NCI-H345 treated with DMSO at 0.1 percent for 48 hours (cell line): ENCODE measurements around the gene TPD52L2.
"Not testable (repeated sequence)": the region's sequence is repeated elsewhere in the genome, so short reads cannot be mapped to it uniquely, and the experiment has no call there.

Source experiments
- DNase-seq: peaks from one replicate; lab custom pipeline; 2025; ENCODE audit not compliant: unreplicated experiment; lab: John Stamatoyannopoulos, UW

The TPD52L2 gene

DNA sequence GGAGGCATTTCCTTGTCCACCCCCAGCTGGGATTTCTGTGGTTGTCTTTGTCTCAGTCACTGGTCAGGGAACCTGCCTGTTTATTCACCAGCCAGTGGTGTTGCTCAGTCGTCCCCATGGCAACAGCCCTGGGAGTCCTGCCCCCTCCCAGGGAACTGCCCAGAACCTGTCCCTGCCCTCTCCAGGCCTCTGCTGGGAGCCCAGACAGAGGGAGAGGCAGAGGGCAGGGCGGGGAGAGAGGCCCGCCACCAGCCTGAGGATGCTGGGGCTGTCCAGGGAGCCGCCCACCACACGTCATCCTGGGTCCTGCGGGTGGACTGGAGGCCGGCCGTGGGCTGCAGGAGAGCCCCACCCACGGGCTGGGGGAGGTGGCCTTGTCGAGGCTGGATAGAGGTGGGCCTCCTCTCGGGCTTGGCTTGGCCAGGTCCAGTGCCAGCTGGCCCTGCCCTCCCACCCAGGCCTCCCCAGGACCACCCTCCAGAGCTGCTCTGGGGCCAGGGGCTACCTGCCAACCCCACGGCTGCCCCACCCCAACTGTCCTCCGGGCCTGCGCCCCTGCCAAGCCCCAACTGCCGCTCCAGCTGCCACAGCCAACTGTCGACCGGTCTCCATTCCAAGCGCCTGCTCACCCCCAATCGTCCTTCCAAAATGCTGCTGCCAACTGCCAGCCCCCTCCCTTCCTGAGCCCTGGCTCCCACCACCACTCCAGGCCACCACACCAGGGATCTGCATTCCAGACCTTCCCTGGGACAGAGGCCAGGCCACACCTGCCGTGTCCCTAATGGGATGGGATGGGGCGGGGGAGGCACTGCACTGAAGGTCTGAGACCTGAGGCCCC, 29.8 kb upstream of the TPD52L2 start:
- DNase-seq, result no peak

DNA sequence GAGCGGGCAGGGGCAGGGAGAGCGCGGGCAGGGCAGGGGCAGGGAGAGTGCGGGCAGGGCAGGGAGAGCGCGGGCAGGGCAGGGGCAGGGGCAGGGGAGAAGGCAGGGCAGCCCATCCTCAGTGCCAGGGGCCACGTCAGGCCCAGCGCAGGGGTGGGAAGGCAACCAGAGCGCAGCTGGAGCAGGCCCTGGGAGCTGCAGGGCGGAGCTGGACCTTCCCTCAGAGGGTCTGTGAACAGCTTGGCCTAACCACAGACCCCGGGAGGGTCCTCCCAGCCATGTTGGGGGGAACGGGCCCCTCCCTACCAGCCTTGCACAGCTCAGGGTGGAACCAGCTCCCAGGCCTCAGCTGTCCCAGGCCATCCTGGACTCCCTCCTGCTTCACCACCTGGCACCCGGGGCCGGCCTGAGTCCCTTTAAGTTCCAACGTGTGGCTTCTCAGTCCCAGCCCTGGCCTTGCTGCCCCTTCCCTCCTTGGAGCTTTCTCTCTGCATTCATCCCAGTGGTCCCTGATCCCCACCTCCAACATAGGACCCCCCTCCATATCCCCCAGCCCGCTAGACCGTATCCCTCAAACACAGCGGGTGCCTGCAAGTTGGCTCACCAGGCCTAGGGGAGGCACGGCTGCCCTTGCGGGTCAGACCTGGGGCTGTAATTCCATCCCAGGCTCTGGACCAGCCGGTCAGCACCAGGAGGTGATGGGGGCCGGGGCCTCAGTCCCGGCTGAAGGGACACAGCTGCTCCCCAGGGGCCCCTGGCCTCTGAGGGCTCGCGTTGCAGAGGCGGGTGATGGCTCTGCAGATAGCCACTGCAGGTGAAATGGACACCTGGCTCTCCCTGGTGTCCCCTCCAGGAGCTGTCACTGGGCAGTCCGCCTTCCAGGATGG, 28.4 kb upstream of the TPD52L2 start:
- DNase-seq, result no peak

DNA sequence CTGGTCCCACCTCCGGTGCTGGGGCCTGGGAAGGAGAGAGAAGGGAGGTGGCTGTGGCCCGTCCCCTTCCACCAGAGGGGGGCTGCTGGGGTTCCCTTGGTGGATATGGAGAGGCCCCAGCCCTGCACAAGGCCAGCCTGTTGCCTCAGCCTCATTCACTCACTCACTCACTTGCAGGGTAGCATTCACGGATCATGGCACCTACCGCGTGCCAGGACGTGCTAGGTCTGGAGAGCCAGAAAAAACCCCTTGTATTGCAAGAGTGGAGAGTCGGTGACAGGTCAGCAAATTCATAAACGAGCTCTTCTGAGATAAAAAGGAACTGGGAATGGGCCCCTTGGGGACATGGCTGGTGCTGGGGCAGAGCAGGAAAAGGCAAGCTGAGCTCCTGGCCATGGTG, 27.6 kb upstream of the TPD52L2 start:
- DNase-seq, result no peak

DNA sequence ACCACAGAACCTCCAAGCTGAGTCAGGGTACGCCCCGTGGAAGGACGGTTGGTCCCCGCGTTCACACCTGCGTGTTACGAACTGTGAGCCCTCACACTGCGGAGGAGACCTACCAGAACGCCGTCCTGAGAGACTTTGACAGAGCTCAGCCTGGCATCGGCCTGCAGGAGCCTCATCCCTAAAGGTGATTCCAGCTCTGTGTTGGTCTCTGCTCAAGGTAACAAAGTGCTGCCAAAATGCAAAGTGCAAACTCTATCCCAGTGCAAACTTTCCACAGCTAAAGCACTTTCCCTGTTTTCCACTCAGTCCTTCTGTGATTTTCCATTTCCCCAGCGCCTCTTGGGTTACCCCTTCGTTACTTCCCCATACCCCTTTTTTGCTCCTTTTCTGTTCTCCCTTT, 25.4 kb upstream of the TPD52L2 start:
- no peak for DNase-seq

DNA sequence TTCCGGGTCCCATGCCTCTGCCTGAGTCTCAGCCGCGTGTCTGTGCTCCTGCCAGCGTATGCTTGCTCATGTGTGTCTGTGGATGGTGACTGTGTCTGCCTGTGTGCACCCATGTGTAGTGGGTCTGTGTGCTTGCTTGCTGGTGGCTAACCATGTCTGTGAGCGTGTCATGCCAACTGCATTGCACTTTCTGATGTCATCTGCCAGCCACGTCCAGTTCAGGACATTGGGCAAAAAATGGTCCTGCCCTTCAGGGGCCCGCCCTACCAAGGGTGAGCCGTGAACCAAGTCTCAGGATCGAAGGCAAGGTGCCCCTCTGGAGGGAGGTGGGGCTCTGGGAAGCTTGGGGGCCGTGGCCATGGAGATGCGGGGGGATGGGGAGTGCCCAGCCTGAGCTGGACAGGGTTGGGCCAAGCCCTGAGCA, 24.7 kb upstream of the TPD52L2 start:
- no peak for DNase-seq

DNA sequence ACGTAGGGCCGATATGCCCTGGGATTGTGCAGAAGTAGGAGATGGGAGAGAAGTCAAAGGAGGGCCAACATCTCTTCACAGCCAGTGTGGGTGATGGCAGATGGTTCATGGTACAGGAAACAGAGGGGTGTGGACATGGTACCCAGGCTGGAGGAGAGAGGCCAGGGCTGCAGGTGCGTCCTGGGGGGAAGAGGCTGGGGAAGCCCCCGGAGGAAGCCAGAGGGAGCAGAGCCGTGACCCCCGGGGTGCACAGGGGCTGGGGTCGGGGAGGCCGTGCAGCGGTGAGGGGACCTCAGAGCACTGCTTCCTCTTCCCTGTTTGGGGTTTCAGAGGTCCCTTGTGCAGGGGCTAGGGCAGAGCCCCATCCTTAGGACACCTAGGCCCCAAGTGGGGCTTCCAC, 22.8 kb upstream of the TPD52L2 start:
- no peak for DNase-seq

DNA sequence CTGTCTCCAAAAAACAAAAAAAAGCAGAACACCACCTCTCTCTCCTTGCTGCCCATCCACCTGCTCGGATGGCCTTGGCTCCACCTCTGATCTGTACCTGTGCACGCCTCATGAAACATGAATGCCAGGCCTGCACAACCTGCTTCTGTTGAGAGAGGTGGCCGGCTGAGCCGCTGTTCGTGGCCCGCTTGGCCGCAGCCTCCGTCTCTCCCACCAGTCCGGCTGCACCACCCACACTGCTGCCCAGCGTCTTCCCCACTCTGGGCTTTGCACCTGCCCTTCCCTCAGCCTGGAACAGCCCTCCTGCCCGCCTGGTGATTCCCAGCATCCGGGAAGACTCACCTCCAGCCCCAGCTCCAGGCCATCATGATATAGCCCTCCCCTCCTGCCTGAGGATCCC, 21.8 kb upstream of the TPD52L2 start:
- DNase-seq, result no peak

DNA sequence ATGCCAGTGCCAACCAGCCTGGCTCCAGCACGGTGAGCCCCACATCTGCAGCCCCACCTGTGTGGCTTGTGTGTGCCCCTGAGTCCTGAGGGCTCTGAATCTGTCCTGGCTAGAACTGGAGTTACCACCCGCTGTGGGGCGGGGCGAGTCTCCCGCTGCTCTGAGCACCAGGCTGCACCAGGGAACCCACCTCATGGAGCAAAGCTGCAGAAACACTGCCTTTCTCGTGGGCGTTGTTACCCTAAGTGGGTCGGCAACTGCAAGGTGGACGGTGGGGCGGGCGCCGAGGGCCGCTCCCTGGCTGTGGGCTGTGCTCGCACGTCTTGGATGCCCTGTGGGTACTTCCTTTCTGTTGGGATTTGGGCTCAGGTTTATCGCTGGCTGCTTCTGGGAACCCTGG, 21.3 kb upstream of the TPD52L2 start:
- DNase-seq, result peak; percentile 22

DNA sequence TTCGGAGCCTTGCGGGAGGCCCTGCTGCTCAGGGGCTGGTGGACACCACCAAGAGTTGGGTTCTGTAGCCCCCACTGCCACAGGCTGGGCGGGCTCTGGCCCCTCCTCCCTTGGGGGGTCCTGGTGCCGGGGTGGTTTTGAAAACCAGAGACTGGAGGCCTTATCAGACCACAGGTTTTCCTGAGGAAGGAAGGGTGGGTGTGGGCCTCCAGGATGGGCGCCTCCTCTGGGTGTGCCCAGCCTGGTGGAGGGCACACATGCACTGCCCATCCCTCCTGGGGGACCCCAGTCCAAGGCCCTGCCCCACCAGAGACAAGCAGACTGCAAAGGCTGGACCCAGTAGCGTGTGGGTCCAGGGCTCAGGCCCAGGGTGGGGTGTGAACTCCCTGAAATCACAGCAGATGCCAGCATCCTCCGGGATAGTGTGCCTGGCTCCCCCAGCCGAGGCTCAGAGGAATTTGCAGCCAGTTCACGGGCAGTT, 20.5 kb upstream of the TPD52L2 start:
- DNase-seq, result no peak

DNA sequence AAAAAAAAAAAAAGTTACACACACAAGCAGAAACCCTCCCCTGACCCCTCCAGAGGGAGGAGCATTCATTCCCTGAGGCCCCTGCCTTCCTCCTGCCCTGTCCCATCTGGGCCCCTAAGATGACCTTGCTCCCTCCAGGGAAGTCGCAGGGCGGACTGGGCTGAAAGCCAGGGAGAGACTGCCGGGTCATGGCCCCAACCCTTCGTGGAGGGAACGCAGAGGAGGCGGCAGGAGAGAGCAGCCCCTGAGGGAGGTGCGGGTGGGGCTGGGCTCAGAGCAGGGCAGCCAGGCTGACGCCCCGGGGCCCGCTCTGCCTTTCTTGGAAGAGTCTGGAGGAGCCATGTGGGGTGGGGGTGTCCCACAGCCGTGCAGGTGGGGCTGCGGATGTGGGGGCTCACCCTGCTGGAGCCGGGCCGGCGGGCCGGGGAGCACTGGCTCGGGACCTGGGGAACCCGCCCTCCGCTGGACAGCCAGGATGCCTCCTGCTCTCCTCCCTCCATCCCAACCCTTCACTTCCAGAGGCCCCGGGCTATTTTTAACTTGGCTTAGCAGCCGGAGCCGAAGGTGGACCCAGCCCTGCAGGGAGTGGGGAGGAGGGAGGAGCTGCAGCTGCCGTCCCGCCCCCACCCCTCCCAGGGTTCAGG, 18.8 kb upstream of the TPD52L2 start:
- DNase-seq, result no peak

DNA sequence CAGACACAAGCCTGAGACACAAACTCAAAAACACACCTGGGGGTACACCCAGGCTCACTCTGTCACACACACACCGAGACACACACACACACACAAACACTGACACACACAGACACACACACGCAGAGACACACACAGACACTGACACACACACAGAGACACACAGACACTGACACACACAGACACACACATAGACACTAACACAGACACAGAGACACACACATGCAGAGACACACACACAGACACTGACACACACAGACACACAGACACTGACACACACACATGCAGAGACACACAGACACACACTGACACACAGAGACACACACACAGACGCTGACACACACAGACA, 18.2 kb upstream of the TPD52L2 start:
- no peak for DNase-seq

DNA sequence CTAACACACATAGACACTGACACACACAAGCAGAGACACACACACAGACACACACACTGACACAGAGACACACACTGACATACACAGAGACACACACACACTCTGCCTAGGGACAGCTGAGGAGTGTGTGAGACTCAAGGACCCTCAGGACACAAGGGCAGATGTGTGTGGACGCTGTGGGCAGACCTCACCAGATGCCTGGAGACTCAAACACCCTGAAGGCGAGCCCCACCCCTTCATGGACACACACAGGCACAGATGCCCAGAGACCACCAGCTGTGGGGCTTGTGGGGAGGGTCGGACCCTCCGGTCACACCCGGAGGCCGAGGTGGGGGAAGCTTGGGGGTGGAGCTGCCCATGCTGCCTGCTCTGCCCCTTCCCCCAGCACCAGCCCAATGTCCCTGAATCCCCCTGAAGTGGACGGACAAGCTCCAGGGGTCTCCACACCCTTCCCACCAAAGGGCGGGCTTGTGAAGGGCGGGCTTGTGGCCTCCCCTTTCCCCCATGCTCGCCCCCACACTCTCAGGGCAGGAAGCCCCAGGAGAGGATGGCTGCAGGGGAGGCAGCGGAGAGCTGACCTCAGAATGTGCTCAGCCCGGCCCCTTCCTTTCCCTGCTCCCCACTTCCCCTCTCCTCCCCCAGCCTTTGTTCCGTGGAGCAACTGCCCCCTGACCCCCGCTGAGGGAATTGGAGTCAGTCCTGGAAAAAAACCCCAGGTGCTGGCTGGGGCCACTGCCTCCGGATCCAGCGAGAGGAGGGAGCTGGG, 17.6 kb upstream of the TPD52L2 start:
- DNase-seq, result no peak

DNA sequence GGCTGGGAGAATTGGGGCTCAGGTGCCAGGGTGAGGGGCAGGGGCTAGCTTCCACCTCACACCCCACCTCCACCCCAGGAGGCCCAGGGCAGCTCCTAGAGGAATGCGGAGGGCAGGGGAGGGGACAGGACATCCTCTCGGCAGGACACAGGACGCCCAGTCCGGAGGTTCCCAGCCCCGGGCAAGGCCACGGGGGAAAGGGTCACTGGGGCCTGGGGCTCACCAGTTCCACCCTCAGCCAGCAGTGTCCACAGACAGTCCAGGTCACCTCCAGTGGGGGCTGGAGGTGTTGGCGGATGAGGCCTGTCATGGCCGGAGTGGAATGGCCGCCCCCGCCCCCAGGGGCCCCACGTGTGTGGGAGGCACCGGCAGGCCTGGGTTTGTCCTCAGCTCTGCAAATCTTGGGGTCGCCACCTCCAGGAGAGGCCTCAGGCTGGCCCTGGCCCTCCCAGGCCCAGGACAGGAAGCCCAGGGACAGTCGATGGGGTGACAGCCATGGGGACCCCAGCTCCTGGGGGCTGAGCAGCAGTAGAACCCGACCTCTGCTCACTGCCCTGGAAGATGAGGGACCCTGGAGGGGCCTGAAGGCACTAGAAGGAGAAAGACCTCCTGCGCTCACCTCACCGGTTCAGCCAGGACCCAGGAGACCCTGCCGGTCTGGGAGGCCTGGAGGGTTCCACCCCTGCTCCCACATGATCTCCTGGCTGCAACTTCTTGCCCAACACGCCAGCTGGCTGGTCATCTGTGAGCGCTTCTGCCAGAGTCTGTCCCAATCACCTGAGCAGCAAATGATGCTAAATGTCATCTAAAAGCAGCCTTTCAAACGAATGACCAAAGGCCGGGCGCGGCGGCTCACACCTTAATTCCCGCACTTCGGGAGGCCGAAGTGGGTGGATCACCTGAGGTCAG, 16.8 kb upstream of the TPD52L2 start:
- no peak for DNase-seq

DNA sequence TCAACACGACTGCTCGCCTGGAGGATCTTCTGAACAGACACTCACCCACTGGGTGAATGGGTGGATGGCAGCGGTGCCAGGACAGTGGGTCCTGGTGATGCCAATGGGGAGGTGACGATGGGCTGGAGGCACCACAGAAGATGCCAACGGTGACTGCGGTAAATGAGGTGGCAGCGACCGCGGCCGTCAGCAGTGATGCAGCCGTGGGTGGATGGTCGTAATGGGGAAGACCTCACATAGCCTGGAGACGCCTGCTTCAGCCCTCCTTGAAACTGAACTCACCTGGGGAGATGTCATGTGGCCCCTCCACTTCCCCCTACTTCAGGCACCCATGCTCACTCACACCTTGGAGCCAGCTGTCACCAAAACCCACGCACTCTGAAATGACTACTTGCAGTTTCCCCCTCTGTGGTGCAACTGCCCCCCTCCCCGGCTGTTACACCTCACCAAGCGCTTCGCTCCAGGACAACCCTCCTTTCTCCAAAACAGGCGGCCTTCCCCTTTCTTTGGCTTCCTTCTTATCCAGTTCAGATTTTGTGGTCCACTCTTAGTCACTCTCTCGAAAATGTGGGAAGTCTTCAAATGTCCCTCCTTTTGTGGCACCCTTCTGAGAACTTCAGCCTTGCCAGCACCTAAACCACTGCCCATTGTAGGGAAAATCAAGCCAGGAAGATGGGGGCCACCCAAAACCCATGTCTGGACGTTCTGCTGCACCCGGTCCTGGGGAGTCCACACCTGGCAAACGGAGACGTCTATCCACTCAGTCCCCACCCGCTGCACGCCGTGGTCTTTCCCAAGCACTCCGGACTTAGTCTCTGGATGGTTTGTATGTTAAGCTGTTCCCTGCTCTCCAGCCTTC, 14.2 kb upstream of the TPD52L2 start:
- DNase-seq, result no peak

DNA sequence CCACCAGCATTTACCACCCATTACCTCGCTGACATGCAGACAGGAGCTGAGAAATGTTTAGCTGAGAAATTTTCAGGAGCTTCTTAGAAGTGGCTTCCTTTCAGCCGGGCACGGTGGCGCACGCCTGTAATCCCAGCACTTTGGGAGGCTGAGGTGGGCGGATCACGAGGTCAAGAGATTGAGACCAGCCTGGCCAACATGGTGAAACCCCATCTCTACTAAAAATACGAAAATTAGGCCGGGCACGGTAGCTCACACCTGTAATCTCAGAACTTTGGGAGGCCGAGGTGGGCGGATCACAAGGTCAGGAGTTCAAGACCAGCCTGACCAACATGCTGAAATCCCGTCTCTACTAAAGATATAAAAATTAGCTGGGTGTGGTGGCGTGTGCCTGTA, 13.5 kb upstream of the TPD52L2 start:
- not testable (repeated sequence) for DNase-seq

DNA sequence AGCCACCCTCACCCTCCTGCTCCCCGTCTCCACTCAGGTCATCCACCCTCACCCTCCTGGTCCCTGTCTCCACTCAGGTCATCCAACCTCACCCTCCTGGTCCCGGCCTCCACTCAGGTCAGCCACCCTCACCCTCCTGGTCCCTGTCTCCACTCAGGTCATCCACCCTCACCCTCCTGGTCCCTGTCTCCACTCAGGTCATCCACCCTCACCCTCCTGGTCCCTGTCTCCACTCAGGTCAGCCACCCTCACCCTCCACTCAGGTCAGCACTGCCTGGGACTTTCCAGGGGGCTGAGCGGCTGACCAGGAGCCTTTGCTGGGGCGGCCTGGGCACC, 11.4 kb upstream of the TPD52L2 start:
- DNase-seq, result not testable (repeated sequence)

DNA sequence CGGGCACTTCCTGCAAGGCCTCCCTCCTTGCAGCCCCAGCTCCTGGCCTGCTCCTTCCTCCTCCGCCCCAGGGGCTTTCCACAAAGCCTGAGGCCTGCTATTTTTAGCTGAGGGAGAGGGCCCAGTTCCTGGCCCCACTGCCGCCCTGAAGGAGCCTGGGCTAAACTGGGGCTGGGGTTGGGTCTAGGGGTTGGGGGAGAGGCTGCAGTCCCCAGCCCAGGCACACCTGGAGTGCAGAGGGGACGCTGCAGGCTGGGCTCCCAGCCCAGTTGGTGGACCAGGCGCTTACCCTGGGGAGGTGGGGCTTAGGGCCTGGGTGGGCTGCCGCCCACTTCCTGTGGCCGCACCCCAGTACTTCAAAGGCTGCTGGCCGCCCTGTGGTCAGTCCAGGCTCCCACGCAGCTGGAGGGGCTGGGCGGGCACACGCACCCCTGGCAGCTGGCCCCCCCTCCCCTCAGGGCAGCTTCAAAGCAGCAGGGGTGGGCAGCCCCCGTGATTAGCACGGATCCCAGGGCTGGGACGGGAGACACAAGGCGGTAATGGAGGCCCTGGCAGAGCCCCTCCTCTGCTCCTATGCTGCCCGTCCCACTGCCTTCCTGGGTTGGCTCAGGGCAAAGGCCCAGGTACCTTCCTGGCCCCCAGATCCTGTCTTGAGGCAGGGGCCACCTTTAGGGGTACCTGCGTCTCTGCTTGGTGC, 10.9 kb upstream of the TPD52L2 start:
- DNase-seq, result no peak

DNA sequence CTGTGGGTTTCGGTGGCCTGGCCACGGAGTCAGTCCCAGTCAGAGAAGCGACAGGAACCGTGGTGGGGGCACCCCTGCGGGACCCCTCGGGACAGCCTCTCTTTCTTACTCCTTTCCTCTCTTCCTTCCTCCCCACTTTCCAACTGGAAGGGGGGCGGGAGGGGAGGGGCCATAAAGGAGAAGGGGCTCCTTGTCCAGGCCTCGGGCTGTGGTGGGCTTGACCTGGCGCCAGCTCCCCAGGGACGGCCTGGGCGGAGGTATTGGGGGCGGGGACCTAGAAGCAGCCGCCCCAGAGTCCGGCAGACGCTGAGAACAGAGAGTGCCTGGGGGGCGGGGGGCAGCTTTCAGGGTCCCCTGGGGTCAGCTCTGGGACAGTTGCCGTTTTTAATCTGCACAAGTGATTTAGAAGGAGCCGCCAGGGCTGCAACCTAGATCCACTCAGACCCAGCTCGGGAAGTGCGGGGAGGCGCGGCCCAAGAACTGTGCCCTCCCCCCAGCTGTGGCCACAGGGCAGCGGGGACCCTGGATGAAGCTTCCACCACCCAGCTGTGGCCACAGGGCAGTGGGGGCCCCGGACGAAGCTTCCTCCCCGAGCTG, 10.2 kb upstream of the TPD52L2 start:
- no peak for DNase-seq
